BJ (cell line): ENCODE data around the gene BACH1. TPM values are rescaled to one million over a fixed set of nuclear protein-coding genes. Genes with fewer than 3 reads are reported as not detected.
A peak's percentile ranks its signal among the peaks of the same experiment; 100 is the strongest.

ENCODE experiments used
- CTCF ChIA-PET: fragments of 350-600 bp; formaldehyde crosslinking; extraction: SDS; loops from one replicate; lab custom pipeline; 2021; ENCODE audit warnings: antibody characterized with exemption, inconsistent platforms; lab: Yijun Ruan, JAX
- POLR2A ChIA-PET: fragments of 300-600 bp; sonication (Branson Sonifier 250); formaldehyde crosslinking; extraction: SDS; loops from one replicate; lab custom pipeline; 2021; ENCODE audit warnings: antibody characterized with exemption; lab: Charles Lee
- DNase-seq: peaks from one replicate; pipeline ENCODE4 v3.0.0-alpha.2; 2011; ENCODE audit warnings: low read depth
- H3K27me3 ChIP-seq: 2 replicates; pipeline ENCODE4 v1.6.0; 2011; ENCODE audit warnings: low read length; ENCODE audit not compliant: control insufficient read depth, insufficient read depth
- H3K36me3 ChIP-seq: 2 replicates; pipeline ENCODE4 v1.5.1; 2011; ENCODE audit warnings: low read length; ENCODE audit not compliant: control insufficient read depth, insufficient read depth
- H3K4me3 ChIP-seq: 2 replicates; pipeline ENCODE4 v1.5.1; 2011; ENCODE audit warnings: low read depth, mild to moderate bottlenecking, control low read depth, low read length
- CTCF ChIP-seq: IDR thresholded peaks from 2 replicates; pipeline ENCODE4 v1.5.1; 2011; ENCODE audit warnings: low read depth, mild to moderate bottlenecking, control low read depth, inconsistent platforms, low read length, moderate library complexity; ENCODE audit not compliant: insufficient read depth
- polyA plus RNA-seq: library from polyadenylated mRNA; depleted of rRNA; stranded (reverse); fragments of >200 nt; gene quantifications from 2 replicates; pipeline ENCODE4 v1.2.3, GENCODE V29; 2011

BACH1 gene
- polyA plus RNA-seq, 1 experiment = 22.7 TPM

- ChIA-PET CTCF (no interaction called here), POLR2A (no interaction called here)
- no peak for DNase-seq
- no peaks in the 10 kb centered on the region for H3K27me3 ChIP-seq
- no peaks in the 10 kb centered on the region for H3K36me3 ChIP-seq
- TF ChIP-seq CTCF = no peak
- no peak overlapping the region for H3K4me3 ChIP-seq
These were observed 41.0 kb upstream of the BACH1 start for GRCh38 chr21:29257701-29258100.

GRCh38 chr21:29258626-29259338, 39.9 kb upstream of the BACH1 start:
- peak; percentile 71 for DNase-seq
- POLR2A ChIA-PET = no interaction called here
- no peaks in the 10 kb centered on the region for H3K27me3 ChIP-seq
- CTCF ChIA-PET = interaction anchor here (0.7 to 2.5 kb wide), 3 partner anchors 41 to 94 kb away, joined by 3 to 9 read pairs (median 3); no protein-coding TSS in a partner anchor
- H3K4me3 ChIP-seq = no peak overlapping the region
- no peaks in the 10 kb centered on the region for H3K36me3 ChIP-seq
- TF ChIP-seq CTCF = no peak

GRCh38 chr21:29260461-29260860, 38.3 kb upstream of the BACH1 start:
- no peak for TF ChIP-seq CTCF
- CTCF ChIA-PET = interaction anchor here (0.9 to 2.5 kb wide), 2 partner anchors 16 to 96 kb away, joined by 3 to 9 read pairs; no protein-coding TSS in a partner anchor
- POLR2A ChIA-PET = no interaction called here
- Histone ChIP-seq H3K4me3 (no peak overlapping the region), H3K27me3 (no peaks in the 10 kb centered on the region), H3K36me3 (no peaks in the 10 kb centered on the region)
- DNase-seq = no peak

GRCh38 chr21:29261555-29262540, 36.9 kb upstream of the BACH1 start:
- Histone ChIP-seq H3K27me3 (no peaks in the 10 kb centered on the region), H3K4me3 (no peak overlapping the region), H3K36me3 (no peaks in the 10 kb centered on the region)
- no peak for DNase-seq
- CTCF ChIA-PET = interaction anchor here (1.0 to 2.2 kb wide), 2 partner anchors 9 to 15 kb away, joined by 3 to 7 read pairs; no protein-coding TSS in a partner anchor
- TF ChIP-seq CTCF = no peak
- POLR2A ChIA-PET = no interaction called here

- POLR2A ChIA-PET = no interaction called here
- TF ChIP-seq CTCF = no peak
- DNase-seq = no peak
- H3K4me3 ChIP-seq = no peak overlapping the region
- H3K27me3 ChIP-seq = no peaks in the 10 kb centered on the region
- H3K36me3 ChIP-seq = no peaks in the 10 kb centered on the region
- CTCF ChIA-PET = no interaction called here
These were observed 34.0 kb upstream of the BACH1 start for GRCh38 chr21:29264721-29265120.
